ENCODE results near the gene RNF213. TPM values are rescaled to one million over a fixed set of nuclear protein-coding genes. Genes with fewer than 3 reads are reported as not detected.

RNF213 gene
- total RNA-seq, 1 donor from 2014 or later, result 120 TPM

- Histone ChIP-seq H3K4me2 (ENCODE audit: low read length) (no peak overlapping the region), H3K4me1 (ENCODE audit: insufficient read depth, low read length) (no peaks in the 10 kb centered on the region), H3K4me3 (ENCODE audit: insufficient read depth, low read depth, low read length) (no peak overlapping the region), H3K79me2 (ENCODE audit: insufficient read depth, low read length) (no peaks in the 10 kb centered on the region), H3K27me3 (ENCODE audit: insufficient read depth, low read length) (no peaks in the 10 kb centered on the region), H3K9ac (ENCODE audit: low read length) (no peak overlapping the region), H4K20me1 (ENCODE audit: insufficient read depth, low read length) (no peaks in the 10 kb centered on the region), H3K27ac (ENCODE audit: low read depth, low read length) (no peak overlapping the region), H2AFZ (ENCODE audit: low read depth, low read length) (no peak overlapping the region), H3K36me3 (ENCODE audit: insufficient read depth, low read length) (peaks cover 22% of the 10 kb centered on the region), H3K9me3 (ENCODE audit: insufficient read depth, low read depth, low read length) (no peaks in the 10 kb centered on the region)
- H3K9me3 Mint-ChIP-seq (ENCODE audit: unreplicated experiment), result no peaks in the 10 kb centered on the region
- no peaks in the 10 kb centered on the region for H3K27me3 Mint-ChIP-seq (ENCODE audit: low read depth, unreplicated experiment)
- FAIRE-seq, result no peak
- TF ChIP-seq EZH2 (IDR thresholded peaks at IDR 0.05; ENCODE audit: insufficient read depth, low read length), result no peak
- H3K4me3 Mint-ChIP-seq (ENCODE audit: unreplicated experiment), result no peak overlapping the region
- H3K36me3 Mint-ChIP-seq (ENCODE audit: low read depth, unreplicated experiment), result peaks cover 46% of the 10 kb centered on the region
- H3K4me1 Mint-ChIP-seq (ENCODE audit: low read depth, unreplicated experiment), result no peaks in the 10 kb centered on the region
- DNase-seq (ENCODE audit: low read depth), result no peak
- H3K27ac Mint-ChIP-seq (ENCODE audit: unreplicated experiment), result no peak overlapping the region
These were observed 123.7 kb downstream of the RNF213 start for GRCh38 chr17:80384078-80384960.

GRCh38 chr17:80385046-80385445 is 124.4 kb downstream of the RNF213 start:
- Mint-ChIP-seq H3K27ac (ENCODE audit: unreplicated experiment) (no peak overlapping the region), H3K36me3 (ENCODE audit: low read depth, unreplicated experiment) (peaks cover 46% of the 10 kb centered on the region), H3K4me3 (ENCODE audit: unreplicated experiment) (no peak overlapping the region), H3K9me3 (ENCODE audit: unreplicated experiment) (no peaks in the 10 kb centered on the region), H3K4me1 (ENCODE audit: low read depth, unreplicated experiment) (no peaks in the 10 kb centered on the region), H3K27me3 (ENCODE audit: low read depth, unreplicated experiment) (no peaks in the 10 kb centered on the region)
- Histone ChIP-seq H3K79me2 (ENCODE audit: insufficient read depth, low read length) (no peaks in the 10 kb centered on the region), H3K4me1 (ENCODE audit: insufficient read depth, low read length) (no peaks in the 10 kb centered on the region), H2AFZ (ENCODE audit: low read depth, low read length) (no peak overlapping the region), H4K20me1 (ENCODE audit: insufficient read depth, low read length) (no peaks in the 10 kb centered on the region), H3K4me3 (ENCODE audit: insufficient read depth, low read depth, low read length) (no peak overlapping the region), H3K9me3 (ENCODE audit: insufficient read depth, low read depth, low read length) (no peaks in the 10 kb centered on the region), H3K36me3 (ENCODE audit: insufficient read depth, low read length) (peaks cover 28% of the 10 kb centered on the region), H3K9ac (ENCODE audit: low read length) (no peak overlapping the region), H3K27ac (ENCODE audit: low read depth, low read length) (no peak overlapping the region), H3K27me3 (ENCODE audit: insufficient read depth, low read length) (no peaks in the 10 kb centered on the region), H3K4me2 (ENCODE audit: low read length) (no peak overlapping the region)
- TF ChIP-seq CTCF (IDR thresholded peaks at IDR 0.05; ENCODE audit: insufficient read depth, low read depth, low read length) (no peak), EZH2 (IDR thresholded peaks at IDR 0.05; ENCODE audit: insufficient read depth, low read length) (no peak)
- DNase-seq (ENCODE audit: low read depth) (no peak), FAIRE-seq (no peak)

- Mint-ChIP-seq H3K9me3 (ENCODE audit: unreplicated experiment) (no peaks in the 10 kb centered on the region), H3K27ac (ENCODE audit: unreplicated experiment) (no peak overlapping the region), H3K4me1 (ENCODE audit: low read depth, unreplicated experiment) (no peaks in the 10 kb centered on the region), H3K4me3 (ENCODE audit: unreplicated experiment) (no peak overlapping the region), H3K36me3 (ENCODE audit: low read depth, unreplicated experiment) (peaks cover 43% of the 10 kb centered on the region), H3K27me3 (ENCODE audit: low read depth, unreplicated experiment) (no peaks in the 10 kb centered on the region)
- Histone ChIP-seq H3K4me2 (ENCODE audit: low read length) (no peak overlapping the region), H3K4me1 (ENCODE audit: insufficient read depth, low read length) (no peaks in the 10 kb centered on the region), H3K9me3 (ENCODE audit: insufficient read depth, low read depth, low read length) (no peaks in the 10 kb centered on the region), H3K9ac (ENCODE audit: low read length) (no peak overlapping the region), H3K27ac (ENCODE audit: low read depth, low read length) (no peak overlapping the region), H4K20me1 (ENCODE audit: insufficient read depth, low read length) (no peaks in the 10 kb centered on the region), H3K36me3 (ENCODE audit: insufficient read depth, low read length) (peaks cover 19% of the 10 kb centered on the region), H3K27me3 (ENCODE audit: insufficient read depth, low read length) (no peaks in the 10 kb centered on the region), H3K79me2 (ENCODE audit: insufficient read depth, low read length) (no peaks in the 10 kb centered on the region), H2AFZ (ENCODE audit: low read depth, low read length) (no peak overlapping the region), H3K4me3 (ENCODE audit: insufficient read depth, low read depth, low read length) (no peak overlapping the region)
- FAIRE-seq, result no peak
- no peak for TF ChIP-seq EZH2 (IDR thresholded peaks at IDR 0.05; ENCODE audit: insufficient read depth, low read length)
- no peak for TF ChIP-seq CTCF (IDR thresholded peaks at IDR 0.05; ENCODE audit: insufficient read depth, low read depth, low read length)
- DNase-seq (ENCODE audit: low read depth), result no peak
These were observed 125.7 kb downstream of the RNF213 start for GRCh38 chr17:80386341-80386740.
